ENCODE results near the gene DEPDC7. TPM values are rescaled to one million over a fixed set of nuclear protein-coding genes. Genes with fewer than 3 reads are reported as not detected.

The DEPDC7 gene
- total and polyA plus RNA-seq, 9 of the 15 experiments (the other 6 are each of a cell fraction or from before 2014, with no cell fraction given), result 5.4 to 19.9 (median 12.0) TPM

GRCh38 chr11:33039274-33040032 lies 23.8 kb downstream of the DEPDC7 start, which contains the start of gene TCP11L1 (continued):
- peak in 1 of 2 experiments; percentile 55; a peak in 2 of 4 replicates for TF ChIP-seq HDAC1 (IDR thresholded peaks at IDR 0.05)
- TF ChIP-seq RB1 (IDR thresholded peaks at IDR 0.05; ENCODE audit: low read depth), result peak; percentile 86
- TF ChIP-seq HDAC2 (IDR thresholded peaks at IDR 0.05), result peak; percentile 29; the same call in 1 of the 2 replicates
- TF ChIP-seq SRF (CRISPR knock-in tag; IDR thresholded peaks at IDR 0.05), result 0 out of 4 replicates have a peak, but pooled peaks of 1 of the 2 experiments have one; percentile 13
- peak; percentile 83 to 85; a peak in 2 of 4 replicates for TF ChIP-seq FOXK2 (conservative IDR thresholded peaks at IDR 0.05 in 1 of 2, IDR thresholded peaks at IDR 0.05 in 1 of 2; ENCODE audit: low read depth in 2 of 2)
- TF ChIP-seq, protein P1, sequence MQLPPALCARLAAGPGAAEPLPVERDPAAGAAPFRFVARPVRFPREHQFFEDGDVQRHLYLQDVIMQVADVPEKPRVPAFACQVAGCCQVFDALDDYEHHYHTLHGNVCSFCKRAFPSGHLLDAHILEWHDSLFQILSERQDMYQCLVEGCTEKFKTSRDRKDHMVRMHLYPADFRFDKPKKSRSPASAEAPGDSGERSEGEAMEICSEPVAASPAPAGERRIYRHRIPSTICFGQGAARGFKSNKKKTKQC (CRISPR knock-in tag; IDR thresholded peaks at IDR 0.05), result peak; percentile 74; the same call in 1 of the 2 replicates
- no peak for TF ChIP-seq FOS (IDR thresholded peaks at IDR 0.05; ENCODE audit: extremely low read depth, insufficient read length)
- TF ChIP-seq ZNF280B (CRISPR knock-in tag; IDR thresholded peaks at IDR 0.05), result no peak
- TF ChIP-seq RBFOX2 (IDR thresholded peaks at IDR 0.05; ENCODE audit: low read depth, low read length), result peak; percentile 87
- TF ChIP-seq NRF1 (conservative IDR thresholded peaks at IDR 0.05 in 1 of 2, IDR thresholded peaks at IDR 0.05 in 1 of 2), result peak; percentile 66 to 74; a peak in 3 of 4 replicates
- TF ChIP-seq, protein P2, sequence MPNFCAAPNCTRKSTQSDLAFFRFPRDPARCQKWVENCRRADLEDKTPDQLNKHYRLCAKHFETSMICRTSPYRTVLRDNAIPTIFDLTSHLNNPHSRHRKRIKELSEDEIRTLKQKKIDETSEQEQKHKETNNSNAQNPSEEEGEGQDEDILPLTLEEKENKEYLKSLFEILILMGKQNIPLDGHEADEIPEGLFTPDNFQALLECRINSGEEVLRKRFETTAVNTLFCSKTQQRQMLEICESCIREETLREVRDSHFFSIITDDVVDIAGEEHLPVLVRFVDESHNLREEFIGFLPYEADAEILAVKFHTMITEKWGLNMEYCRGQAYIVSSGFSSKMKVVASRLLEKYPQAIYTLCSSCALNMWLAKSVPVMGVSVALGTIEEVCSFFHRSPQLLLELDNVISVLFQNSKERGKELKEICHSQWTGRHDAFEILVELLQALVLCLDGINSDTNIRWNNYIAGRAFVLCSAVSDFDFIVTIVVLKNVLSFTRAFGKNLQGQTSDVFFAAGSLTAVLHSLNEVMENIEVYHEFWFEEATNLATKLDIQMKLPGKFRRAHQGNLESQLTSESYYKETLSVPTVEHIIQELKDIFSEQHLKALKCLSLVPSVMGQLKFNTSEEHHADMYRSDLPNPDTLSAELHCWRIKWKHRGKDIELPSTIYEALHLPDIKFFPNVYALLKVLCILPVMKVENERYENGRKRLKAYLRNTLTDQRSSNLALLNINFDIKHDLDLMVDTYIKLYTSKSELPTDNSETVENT (CRISPR knock-in tag; IDR thresholded peaks at IDR 0.05), result peak; percentile 31; the same call in 1 of the 2 replicates
- TF ChIP-seq CBX5 (IDR thresholded peaks at IDR 0.05; ENCODE audit: borderline replicate concordance, low read depth), result 0 out of 2 replicates have a peak, but pooled peaks have one; percentile 2
- peak; percentile 41 for TF ChIP-seq SP1 (CRISPR knock-in tag; IDR thresholded peaks at IDR 0.05)
- TF ChIP-seq ARID2 (IDR thresholded peaks at IDR 0.05), result peak; percentile 58; the same call in 1 of the 2 replicates
- TF ChIP-seq, protein P3, sequence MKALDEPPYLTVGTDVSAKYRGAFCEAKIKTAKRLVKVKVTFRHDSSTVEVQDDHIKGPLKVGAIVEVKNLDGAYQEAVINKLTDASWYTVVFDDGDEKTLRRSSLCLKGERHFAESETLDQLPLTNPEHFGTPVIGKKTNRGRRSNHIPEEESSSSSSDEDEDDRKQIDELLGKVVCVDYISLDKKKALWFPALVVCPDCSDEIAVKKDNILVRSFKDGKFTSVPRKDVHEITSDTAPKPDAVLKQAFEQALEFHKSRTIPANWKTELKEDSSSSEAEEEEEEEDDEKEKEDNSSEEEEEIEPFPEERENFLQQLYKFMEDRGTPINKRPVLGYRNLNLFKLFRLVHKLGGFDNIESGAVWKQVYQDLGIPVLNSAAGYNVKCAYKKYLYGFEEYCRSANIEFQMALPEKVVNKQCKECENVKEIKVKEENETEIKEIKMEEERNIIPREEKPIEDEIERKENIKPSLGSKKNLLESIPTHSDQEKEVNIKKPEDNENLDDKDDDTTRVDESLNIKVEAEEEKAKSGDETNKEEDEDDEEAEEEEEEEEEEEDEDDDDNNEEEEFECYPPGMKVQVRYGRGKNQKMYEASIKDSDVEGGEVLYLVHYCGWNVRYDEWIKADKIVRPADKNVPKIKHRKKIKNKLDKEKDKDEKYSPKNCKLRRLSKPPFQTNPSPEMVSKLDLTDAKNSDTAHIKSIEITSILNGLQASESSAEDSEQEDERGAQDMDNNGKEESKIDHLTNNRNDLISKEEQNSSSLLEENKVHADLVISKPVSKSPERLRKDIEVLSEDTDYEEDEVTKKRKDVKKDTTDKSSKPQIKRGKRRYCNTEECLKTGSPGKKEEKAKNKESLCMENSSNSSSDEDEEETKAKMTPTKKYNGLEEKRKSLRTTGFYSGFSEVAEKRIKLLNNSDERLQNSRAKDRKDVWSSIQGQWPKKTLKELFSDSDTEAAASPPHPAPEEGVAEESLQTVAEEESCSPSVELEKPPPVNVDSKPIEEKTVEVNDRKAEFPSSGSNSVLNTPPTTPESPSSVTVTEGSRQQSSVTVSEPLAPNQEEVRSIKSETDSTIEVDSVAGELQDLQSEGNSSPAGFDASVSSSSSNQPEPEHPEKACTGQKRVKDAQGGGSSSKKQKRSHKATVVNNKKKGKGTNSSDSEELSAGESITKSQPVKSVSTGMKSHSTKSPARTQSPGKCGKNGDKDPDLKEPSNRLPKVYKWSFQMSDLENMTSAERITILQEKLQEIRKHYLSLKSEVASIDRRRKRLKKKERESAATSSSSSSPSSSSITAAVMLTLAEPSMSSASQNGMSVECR (CRISPR knock-in tag; IDR thresholded peaks at IDR 0.05), result peak; percentile 89
- TF ChIP-seq ZNF197 (CRISPR knock-in tag; IDR thresholded peaks at IDR 0.05; ENCODE audit: low read depth), result peak; percentile 68; the same call in 1 of the 2 replicates
- TF ChIP-seq YY1 (IDR thresholded peaks at IDR 0.05; ENCODE audit: borderline replicate concordance in 1 of 3, control insufficient read depth in 1 of 3, extremely low read depth in 1 of 3, insufficient read depth in 3 of 3, insufficient read length in 1 of 3, insufficient replicate concordance in 2 of 3, low read depth in 1 of 3, low read length in 2 of 3), result peak; percentile 96 to 98 (median 97)
